OCI-LY1 (cell line): Measurements from ENCODE around the gene AK4.

Source experiments
- H2AFZ ChIP-seq: fragments of 200-600 bp; sonication (generic), shearing (Covaris generic); 2 replicates; pipeline ENCODE4 v1.6.0; 2014; ENCODE audit warnings: antibody characterized with exemption, mild to moderate bottlenecking, low read length
- H3F3A ChIP-seq: fragments of 200-600 bp; sonication (generic), shearing (Covaris generic); 2 replicates; pipeline ENCODE4 v1.6.0; 2014; ENCODE audit warnings: mild to moderate bottlenecking, antibody characterized with exemption, low read length, moderate library complexity; ENCODE audit not compliant: insufficient read depth
- H3K27ac ChIP-seq: fragments of 200-600 bp; sonication (generic); 2 replicates; pipeline ENCODE4 v1.5.1; 2014; ENCODE audit warnings: low read length, mixed run types, mild to moderate bottlenecking, low read depth; ENCODE audit not compliant: poor library complexity, severe bottlenecking
- H3K27me3 ChIP-seq: fragments of 200-600 bp; sonication (generic); 2 replicates; pipeline ENCODE4 v1.6.0; 2014; ENCODE audit warnings: antibody characterized with exemption, mild to moderate bottlenecking, low read length, moderate library complexity; ENCODE audit not compliant: insufficient read depth
- H3K36me3 ChIP-seq: fragments of 200-600 bp; sonication (generic); 2 replicates; pipeline ENCODE4 v1.6.1; 2014; ENCODE audit warnings: mild to moderate bottlenecking, antibody characterized with exemption, low read length, moderate library complexity, mixed read lengths; ENCODE audit not compliant: insufficient read depth
- H3K4me1 ChIP-seq: fragments of 200-600 bp; sonication (generic); 2 replicates; pipeline ENCODE4 v1.5.1; 2014; ENCODE audit warnings: mild to moderate bottlenecking, low read length, moderate library complexity; ENCODE audit not compliant: insufficient read depth, severe bottlenecking
- H3K4me2 ChIP-seq: fragments of 200-600 bp; sonication (generic), shearing (Covaris generic); 2 replicates; pipeline ENCODE4 v1.6.1; 2014; ENCODE audit warnings: low read length
- H3K4me3 ChIP-seq: fragments of 200-600 bp; sonication (generic); 2 replicates; pipeline ENCODE4 v1.5.1; 2014; ENCODE audit warnings: low read length, low read depth, mild to moderate bottlenecking, mixed read lengths; ENCODE audit not compliant: poor library complexity, severe bottlenecking
- H3K79me2 ChIP-seq: fragments of 200-600 bp; shearing (Covaris generic); 2 replicates; pipeline ENCODE4 v1.6.1; 2016; ENCODE audit warnings: mixed run types, low read length, mixed read lengths; ENCODE audit not compliant: insufficient read depth
- H3K9ac ChIP-seq: fragments of 200-600 bp; sonication (generic), shearing (Covaris generic); 2 replicates; pipeline ENCODE4 v1.6.1; 2014; ENCODE audit warnings: mild to moderate bottlenecking, low read length, mixed read lengths
- H3K9me2 ChIP-seq: fragments of 200-600 bp; sonication (generic), shearing (Covaris generic); 2 replicates; pipeline ENCODE4 v1.6.1; 2014; ENCODE audit warnings: low read depth, mild to moderate bottlenecking, low read length, mixed read lengths
- H3K9me3 ChIP-seq: fragments of 200-600 bp; shearing (Covaris generic); 2 replicates; pipeline ENCODE4 v1.6.1; 2014; ENCODE audit warnings: low read length, mixed read lengths
- H4K20me1 ChIP-seq: fragments of 200-600 bp; sonication (generic), shearing (Covaris generic); 2 replicates; pipeline ENCODE4 v1.6.0; 2016; ENCODE audit warnings: mild to moderate bottlenecking, low read length; ENCODE audit not compliant: insufficient read depth
- CTCF ChIP-seq: fragments of 200-600 bp; sonication (generic), shearing (Covaris generic); IDR thresholded peaks from 2 replicates; pipeline ENCODE4 v1.5.1; 2017; ENCODE audit warnings: mild to moderate bottlenecking, antibody characterized with exemption, low read length, moderate library complexity, mixed read lengths
- EZH2 ChIP-seq: fragments of 200-600 bp; sonication (generic), shearing (Covaris generic); IDR thresholded peaks from 2 replicates; pipeline ENCODE4 v1.8.0; 2017; ENCODE audit warnings: borderline replicate concordance, mixed run types, mild to moderate bottlenecking, antibody characterized with exemption, low read length, moderate library complexity, mixed read lengths

The AK4 gene

GRCh38 chr1:65198096-65198495 is 50.1 kb downstream of the AK4 start:
- Histone ChIP-seq H3K9me2 (no peaks in the 10 kb centered on the region), H4K20me1 (no peaks in the 10 kb centered on the region), H3K27me3 (no peaks in the 10 kb centered on the region), H3K4me1 (no peaks in the 10 kb centered on the region), H3K9me3 (no peaks in the 10 kb centered on the region), H3F3A (no peaks in the 10 kb centered on the region), H3K36me3 (no peaks in the 10 kb centered on the region), H3K79me2 (no peaks in the 10 kb centered on the region), H3K4me2 (no peak overlapping the region), H2AFZ (no peak overlapping the region), H3K4me3 (no peak overlapping the region), H3K27ac (no peak overlapping the region), H3K9ac (no peak overlapping the region)
- TF ChIP-seq EZH2 (no peak), CTCF (no peak)

- H3K9me2 ChIP-seq: no peaks in the 10 kb centered on the region
- H3K4me2 ChIP-seq: no peak overlapping the region
- no peak overlapping the region for H3K9ac ChIP-seq
- H4K20me1 ChIP-seq: no peaks in the 10 kb centered on the region
- no peak overlapping the region for H3K27ac ChIP-seq
- H3K4me3 ChIP-seq: no peak overlapping the region
- H3K36me3 ChIP-seq: no peaks in the 10 kb centered on the region
- H3K27me3 ChIP-seq: no peaks in the 10 kb centered on the region
- no peaks in the 10 kb centered on the region for H3K79me2 ChIP-seq
- H3K9me3 ChIP-seq: no peaks in the 10 kb centered on the region
- TF ChIP-seq EZH2: no peak
- TF ChIP-seq CTCF: no peak
- H3K4me1 ChIP-seq: no peaks in the 10 kb centered on the region
- H2AFZ ChIP-seq: no peak overlapping the region
- no peaks in the 10 kb centered on the region for H3F3A ChIP-seq
Observed at GRCh38 chr1:65200411-65200810, 52.4 kb downstream of the AK4 start.

- no peaks in the 10 kb centered on the region for H3K9me2 ChIP-seq
- H3K27ac ChIP-seq: no peak overlapping the region
- no peaks in the 10 kb centered on the region for H4K20me1 ChIP-seq
- no peaks in the 10 kb centered on the region for H3K27me3 ChIP-seq
- no peaks in the 10 kb centered on the region for H3K79me2 ChIP-seq
- no peaks in the 10 kb centered on the region for H3K9me3 ChIP-seq
- no peaks in the 10 kb centered on the region for H3F3A ChIP-seq
- no peak overlapping the region for H3K4me2 ChIP-seq
- H3K4me3 ChIP-seq: no peak overlapping the region
- TF ChIP-seq CTCF: no peak
- no peak for TF ChIP-seq EZH2
- H2AFZ ChIP-seq: no peak overlapping the region
- H3K4me1 ChIP-seq: no peaks in the 10 kb centered on the region
- no peak overlapping the region for H3K9ac ChIP-seq
- H3K36me3 ChIP-seq: no peaks in the 10 kb centered on the region
Observed at GRCh38 chr1:65206836-65207235, 58.8 kb downstream of the AK4 start.
